Natural killer cell (primary cell): ENCODE measurements around the gene MYLK4. TPM values are rescaled to one million over a fixed set of nuclear protein-coding genes. Genes with fewer than 3 reads are reported as not detected.

Source experiments
- ATAC-seq, 3 donors: fragments of 150-1000 bp in 2 of 3; fragments of 200-7000 bp in 1 of 3; cut with Tn5 transposase; 1 replicate in 1 of 3; 2 replicates in 2 of 3; pipeline ENCODE4 v1.10.0; 2021; ENCODE audit warnings: mild to moderate bottlenecking in 2 of 3, moderate library complexity in 2 of 3
- DNase-seq, 2 donors: peaks; one replicate each; pipeline versions ENCODE4 v3.0.0 to v3.0.0-alpha.2; 2013 to 2021; ENCODE audit warnings: mixed read lengths in 1 of 2
- H3K27ac ChIP-seq: one replicate; pipeline ENCODE4 v1.5.1; 2013; ENCODE audit warnings: mild to moderate bottlenecking, low read length
- H3K27me3 ChIP-seq: one replicate; pipeline ENCODE4 v1.6.1; 2013; ENCODE audit warnings: low read length; ENCODE audit not compliant: control insufficient read depth, insufficient read depth
- H3K36me3 ChIP-seq: one replicate; pipeline ENCODE4 v1.6.1; 2013; ENCODE audit warnings: low read length; ENCODE audit not compliant: control insufficient read depth, insufficient read depth
- H3K4me1 ChIP-seq: one replicate; pipeline ENCODE4 v1.6.1; 2013; ENCODE audit warnings: low read length; ENCODE audit not compliant: control insufficient read depth, insufficient read depth
- H3K4me3 ChIP-seq: one replicate; pipeline ENCODE4 v1.5.1; 2013; ENCODE audit warnings: low read length
- H3K9me3 ChIP-seq: one replicate; pipeline ENCODE4 v1.6.1; 2013; ENCODE audit warnings: low read length; ENCODE audit not compliant: control insufficient read depth, insufficient read depth
- H3K27ac Mint-ChIP-seq, 2 donors: one replicate each; pipeline ENCODE4 v1.8.0; 2022; ENCODE audit warnings: mild to moderate bottlenecking in 2 of 2, mixed read lengths in 2 of 2, moderate library complexity in 1 of 2
- H3K27me3 Mint-ChIP-seq, 2 donors: one replicate each; pipeline ENCODE4 v1.8.0; 2022; ENCODE audit warnings: low read depth in 2 of 2, mixed read lengths in 2 of 2
- H3K36me3 Mint-ChIP-seq: one replicate; pipeline ENCODE4 v1.8.0; 2022; ENCODE audit warnings: mixed read lengths
- H3K4me1 Mint-ChIP-seq, 2 donors: one replicate each; pipeline ENCODE4 v1.8.0; 2022; ENCODE audit warnings: mixed read lengths in 2 of 2
- H3K4me3 Mint-ChIP-seq: one replicate; pipeline ENCODE4 v1.8.0; 2022; ENCODE audit warnings: mild to moderate bottlenecking, moderate library complexity, mixed read lengths
- H3K9me3 Mint-ChIP-seq, 2 donors: one replicate each; pipeline ENCODE4 v1.8.0; 2022; ENCODE audit warnings: mixed read lengths in 2 of 2
- WGBS: methylation state at CpG from one replicate; pipeline ENCODE4 v1.1.7; 2013; ENCODE audit warnings: missing lambda C conversion rate; ENCODE audit not compliant: insufficient coverage; 5-methylcytosine and 5-hydroxymethylcytosine counted together
- intact Hi-C: fragments of 100-400 bp; cut with micrococcal nuclease; formaldehyde crosslinking; loops from one replicate; pipeline ENCODE4 v1.14.2; 2022
- total RNA-seq, 4 donors: library from RNA; stranded (reverse); fragments of 120-200 nt in 1 of 4; gene quantifications; one replicate each; pipeline versions ENCODE4 v1.2.3 to v1.2.4, GENCODE V29; 2013 to 2022
- TF ChIP-seq, protein P1 (sequence below): fragments of 200-600 bp; IDR thresholded peaks from one replicate; pipeline ENCODE4 v1.8.0; 2022; ENCODE audit warnings: antibody characterized with exemption

MYLK4 gene
- total RNA-seq, 3 donors from 2014 or later (not counting 1 experiment from before 2014, with no cell fraction given), result 0.45 to 1.1 (median 0.88) TPM

DNA sequence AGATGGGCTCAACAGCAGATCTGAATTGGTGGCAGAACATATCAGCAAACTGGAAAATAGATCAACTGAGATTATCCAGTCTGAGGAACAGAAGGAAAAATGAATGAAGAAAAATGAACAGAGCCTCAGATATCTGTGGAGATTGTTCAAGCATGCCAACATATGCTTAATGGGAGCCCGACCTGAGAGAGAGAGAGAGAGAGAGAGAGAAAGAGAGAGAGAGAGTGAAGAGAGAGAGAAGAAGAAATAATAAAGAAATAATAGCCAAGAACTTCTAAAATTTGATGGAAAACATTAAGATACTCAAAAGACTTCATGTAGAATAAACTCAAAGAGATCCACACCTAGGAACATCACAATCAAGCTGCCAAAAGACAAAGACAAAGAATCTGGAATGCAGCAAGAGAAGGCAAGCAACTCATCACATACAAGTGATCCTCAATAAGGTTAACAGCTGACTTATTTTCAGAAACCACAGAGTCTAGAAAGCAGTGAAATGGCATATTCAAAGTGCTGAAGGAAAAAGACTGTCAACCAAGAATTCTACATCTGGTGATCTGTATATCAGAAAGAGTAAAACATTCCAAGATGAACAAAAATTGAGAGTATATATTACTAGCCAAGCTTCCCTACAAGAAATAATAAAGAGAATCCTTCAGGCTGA is 97.2 kb downstream of the MYLK4 start:
- Histone ChIP-seq H3K4me1 (no peaks in the 10 kb centered on the region), H3K9me3 (no peaks in the 10 kb centered on the region), H3K36me3 (no peaks in the 10 kb centered on the region), H3K27me3 (peaks cover 3% of the 10 kb centered on the region), H3K4me3 (no peak overlapping the region), H3K27ac (no peak overlapping the region)
- Mint-ChIP-seq H3K36me3 (no peaks in the 10 kb centered on the region), H3K9me3 (peaks cover 0 to 4% of the 10 kb centered on the region in 2 donors), H3K4me3 (no peak overlapping the region), H3K4me1 (no peaks in the 10 kb centered on the region), H3K27ac (no peak overlapping the region), H3K27me3 (peaks cover 17 to 34% of the 10 kb centered on the region in 2 donors)
- ATAC-seq (no peak), DNase-seq (no peak)
- WGBS, result 73% methylated on average over 1 of the region's 1 CpG
- TF ChIP-seq, protein P1, sequence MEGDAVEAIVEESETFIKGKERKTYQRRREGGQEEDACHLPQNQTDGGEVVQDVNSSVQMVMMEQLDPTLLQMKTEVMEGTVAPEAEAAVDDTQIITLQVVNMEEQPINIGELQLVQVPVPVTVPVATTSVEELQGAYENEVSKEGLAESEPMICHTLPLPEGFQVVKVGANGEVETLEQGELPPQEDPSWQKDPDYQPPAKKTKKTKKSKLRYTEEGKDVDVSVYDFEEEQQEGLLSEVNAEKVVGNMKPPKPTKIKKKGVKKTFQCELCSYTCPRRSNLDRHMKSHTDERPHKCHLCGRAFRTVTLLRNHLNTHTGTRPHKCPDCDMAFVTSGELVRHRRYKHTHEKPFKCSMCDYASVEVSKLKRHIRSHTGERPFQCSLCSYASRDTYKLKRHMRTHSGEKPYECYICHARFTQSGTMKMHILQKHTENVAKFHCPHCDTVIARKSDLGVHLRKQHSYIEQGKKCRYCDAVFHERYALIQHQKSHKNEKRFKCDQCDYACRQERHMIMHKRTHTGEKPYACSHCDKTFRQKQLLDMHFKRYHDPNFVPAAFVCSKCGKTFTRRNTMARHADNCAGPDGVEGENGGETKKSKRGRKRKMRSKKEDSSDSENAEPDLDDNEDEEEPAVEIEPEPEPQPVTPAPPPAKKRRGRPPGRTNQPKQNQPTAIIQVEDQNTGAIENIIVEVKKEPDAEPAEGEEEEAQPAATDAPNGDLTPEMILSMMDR, result no peak
- intact Hi-C loops, result no loop called here

DNA sequence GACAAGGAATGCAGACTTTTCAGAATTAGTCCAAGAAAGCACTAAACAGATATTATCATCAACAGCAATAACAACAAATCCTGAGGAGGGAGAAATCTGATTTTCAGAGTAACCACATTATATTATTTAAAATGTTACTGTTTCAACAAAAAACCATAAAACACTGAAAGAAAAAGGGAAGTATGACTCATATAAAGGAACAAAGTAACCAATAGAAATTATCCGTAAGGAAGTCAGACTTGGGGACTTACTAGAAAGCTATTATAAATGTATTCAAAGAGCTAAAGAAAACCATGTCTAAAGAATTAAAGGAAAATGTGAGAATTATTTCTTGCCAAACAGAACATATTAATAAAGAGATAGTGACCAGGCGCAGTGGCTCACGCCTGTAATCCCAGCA is 98.1 kb downstream of the MYLK4 start:
- no peak overlapping the region for H3K4me3 Mint-ChIP-seq
- no peaks in the 10 kb centered on the region for H3K9me3 ChIP-seq
- H3K27ac Mint-ChIP-seq, result no peak overlapping the region
- no CpG with 5 or more reads among the region's 3 CpGs for WGBS
- TF ChIP-seq, protein P1, result no peak
- no peak overlapping the region for H3K27ac ChIP-seq
- no peaks in the 10 kb centered on the region for H3K36me3 ChIP-seq
- ATAC-seq (no peak), DNase-seq (no peak)
- H3K36me3 Mint-ChIP-seq, result no peaks in the 10 kb centered on the region
- intact Hi-C loops, result no loop called here
- peaks cover 4% of the 10 kb centered on the region for H3K27me3 ChIP-seq
- no peaks in the 10 kb centered on the region for H3K4me1 ChIP-seq
- H3K4me3 ChIP-seq, result no peak overlapping the region
- H3K4me1 Mint-ChIP-seq, result no peaks in the 10 kb centered on the region
- H3K9me3 Mint-ChIP-seq, result peaks cover 0 to 4% of the 10 kb centered on the region in 2 donors
- H3K27me3 Mint-ChIP-seq, result peaks cover 19 to 37% of the 10 kb centered on the region in 2 donors

DNA sequence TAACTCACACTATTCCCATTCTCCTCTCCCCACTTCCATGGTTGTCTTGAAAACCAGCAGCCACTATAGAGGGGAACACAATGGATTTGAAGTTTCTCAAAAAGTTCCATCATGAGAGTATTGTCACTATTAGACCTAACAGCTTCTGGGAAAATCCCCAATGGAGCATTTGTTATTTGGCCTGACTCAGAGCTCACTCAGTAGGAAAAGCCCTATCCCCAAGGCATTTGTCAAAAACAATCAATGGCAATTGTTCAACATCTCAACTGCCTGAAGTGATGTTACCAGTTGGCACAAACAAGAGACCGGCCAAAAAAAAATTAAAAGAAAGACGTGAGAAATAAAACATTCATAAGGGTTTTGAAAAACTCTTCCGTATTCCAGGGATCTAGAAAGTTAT is 98.8 kb downstream of the MYLK4 start:
- WGBS, result 94% methylated on average over 3 of the region's 3 CpGs
- H3K4me3 Mint-ChIP-seq, result no peak overlapping the region
- peaks cover 25 to 43% of the 10 kb centered on the region in 2 donors for H3K27me3 Mint-ChIP-seq
- no peaks in the 10 kb centered on the region for H3K4me1 Mint-ChIP-seq
- Histone ChIP-seq H3K27ac (no peak overlapping the region), H3K4me3 (no peak overlapping the region), H3K9me3 (no peaks in the 10 kb centered on the region), H3K4me1 (no peaks in the 10 kb centered on the region), H3K27me3 (peaks cover 4% of the 10 kb centered on the region), H3K36me3 (no peaks in the 10 kb centered on the region)
- no peak for DNase-seq
- intact Hi-C loops, result no loop called here
- peaks cover 0 to 4% of the 10 kb centered on the region in 2 donors for H3K9me3 Mint-ChIP-seq
- no peak overlapping the region for H3K27ac Mint-ChIP-seq
- ATAC-seq, result no peak
- TF ChIP-seq, protein P1, result no peak
- H3K36me3 Mint-ChIP-seq, result no peaks in the 10 kb centered on the region

DNA sequence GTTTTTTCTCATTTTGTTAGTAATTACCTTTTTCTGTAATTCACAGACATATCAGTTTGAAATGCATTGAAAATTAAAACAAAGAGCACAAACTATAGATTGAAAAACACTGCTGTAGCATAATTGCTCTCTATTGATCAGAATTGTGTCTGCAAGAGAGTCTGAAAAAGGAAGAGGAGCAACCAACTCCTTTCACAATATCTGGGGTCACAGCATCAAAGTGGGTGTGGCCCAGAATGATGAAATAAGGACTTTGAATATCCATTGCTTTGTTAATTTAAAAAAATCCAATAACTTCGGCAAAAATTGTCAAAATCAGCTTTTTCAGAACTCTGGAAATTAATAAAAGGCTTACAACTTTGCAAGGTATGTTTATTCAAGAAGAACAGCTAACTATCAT is 99.2 kb downstream of the MYLK4 start:
- H3K36me3 ChIP-seq, result no peaks in the 10 kb centered on the region
- H3K9me3 ChIP-seq, result no peaks in the 10 kb centered on the region
- H3K4me1 ChIP-seq, result no peaks in the 10 kb centered on the region
- no peak for ATAC-seq
- intact Hi-C loops, result no loop called here
- WGBS, result 88% methylated on average over 1 of the region's 1 CpG
- H3K4me3 ChIP-seq, result no peak overlapping the region
- H3K27ac ChIP-seq, result no peak overlapping the region
- H3K9me3 Mint-ChIP-seq, result peaks cover 0 to 4% of the 10 kb centered on the region in 2 donors
- H3K27ac Mint-ChIP-seq, result no peak overlapping the region
- H3K27me3 ChIP-seq, result peaks cover 4% of the 10 kb centered on the region
- H3K4me3 Mint-ChIP-seq, result no peak overlapping the region
- no peaks in the 10 kb centered on the region for H3K36me3 Mint-ChIP-seq
- H3K4me1 Mint-ChIP-seq, result no peaks in the 10 kb centered on the region
- no peak for DNase-seq
- H3K27me3 Mint-ChIP-seq, result peaks cover 27 to 43% of the 10 kb centered on the region in 2 donors
- TF ChIP-seq, protein P1, result no peak
